OCI-LY1 (cell line): ENCODE measurements around the gene KCNMB1.

Experiments used
- CTCF ChIP-seq: fragments of 200-600 bp; sonication (generic), shearing (Covaris generic); IDR thresholded peaks from 2 replicates; pipeline ENCODE4 v1.5.1; 2017; ENCODE audit warnings: mild to moderate bottlenecking, antibody characterized with exemption, low read length, moderate library complexity, mixed read lengths
- EZH2 ChIP-seq: fragments of 200-600 bp; sonication (generic), shearing (Covaris generic); IDR thresholded peaks from 2 replicates; pipeline ENCODE4 v1.8.0; 2017; ENCODE audit warnings: borderline replicate concordance, mixed run types, mild to moderate bottlenecking, antibody characterized with exemption, low read length, moderate library complexity, mixed read lengths

GRCh38 chr5:170405817-170406216 lies 16.6 kb upstream of the KCNMB1 start:
- no peak for TF ChIP-seq CTCF
- no peak for TF ChIP-seq EZH2
